Measurements from ENCODE around the gene OGG1. TPM values are rescaled to one million over a fixed set of nuclear protein-coding genes. Genes with fewer than 3 reads are reported as not detected.
A peak's percentile ranks its signal among the peaks of the same experiment; 100 is the strongest.

The OGG1 gene
- polyA plus RNA-seq, 2 donors, result 7.7 to 9.0 TPM

DNA sequence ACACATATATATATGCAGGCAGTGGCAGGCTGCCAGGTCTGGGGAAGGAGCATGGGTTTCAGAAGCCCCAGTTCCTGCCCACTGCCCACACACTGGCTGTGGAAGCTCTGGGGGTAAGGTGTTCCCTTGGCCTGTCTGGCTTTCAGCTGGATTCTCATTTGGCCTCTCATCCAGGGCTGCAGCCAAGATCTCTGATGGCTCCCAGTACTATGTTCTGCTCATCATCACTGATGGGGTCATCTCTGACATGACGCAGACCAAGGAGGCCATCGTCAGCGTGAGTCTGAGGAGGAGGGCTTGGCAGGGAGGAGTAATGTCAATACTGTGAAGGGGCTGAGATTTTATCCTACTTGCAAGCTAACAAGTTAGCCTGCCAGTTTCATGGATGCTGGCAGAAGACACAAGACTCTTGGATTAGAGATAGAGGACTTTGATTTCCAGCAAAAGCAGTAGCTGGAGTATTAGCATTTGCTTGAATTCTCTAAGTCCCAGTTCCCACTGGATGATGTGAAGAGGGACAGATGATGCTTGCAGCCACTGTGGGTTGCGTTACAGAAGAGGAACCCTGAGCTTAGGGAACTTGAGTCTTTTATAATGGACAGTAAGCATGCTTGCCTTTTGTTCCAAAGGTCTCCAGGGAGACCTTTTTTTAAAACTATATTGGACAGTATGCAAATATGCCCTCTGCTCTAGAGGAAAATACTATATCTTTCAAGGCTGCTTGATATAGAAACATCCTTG, 23.8 kb upstream of the OGG1 start:
- H3K27me3 ChIP-seq (ENCODE audit: control insufficient read depth in 1 of 2, insufficient read depth in 2 of 2, low read length in 2 of 2), result no peaks in the 10 kb centered on the region
- whole genome bisulfite sequencing, 2 donors, result 89% methylated on average over 4 of the region's 4 CpGs
- no peaks in the 10 kb centered on the region for H3K36me3 ChIP-seq (ENCODE audit: control insufficient read depth in 2 of 2, insufficient read depth in 2 of 2, low read length in 1 of 2)
- no peak overlapping the region for H3K4me3 ChIP-seq (ENCODE audit: low read depth in 1 of 2, low read length in 2 of 2)
- no peak overlapping the region for H3K27ac ChIP-seq (ENCODE audit: low read depth in 2 of 2, low read length in 1 of 2)
- no peaks in the 10 kb centered on the region for H3K4me1 ChIP-seq (ENCODE audit: control insufficient read depth in 2 of 2, insufficient read depth in 2 of 2, low read length in 1 of 2)
- H3K9me3 ChIP-seq (ENCODE audit: control insufficient read depth in 2 of 2, insufficient read depth in 1 of 2, low read depth in 1 of 2, low read length in 1 of 2), result no peaks in the 10 kb centered on the region

DNA sequence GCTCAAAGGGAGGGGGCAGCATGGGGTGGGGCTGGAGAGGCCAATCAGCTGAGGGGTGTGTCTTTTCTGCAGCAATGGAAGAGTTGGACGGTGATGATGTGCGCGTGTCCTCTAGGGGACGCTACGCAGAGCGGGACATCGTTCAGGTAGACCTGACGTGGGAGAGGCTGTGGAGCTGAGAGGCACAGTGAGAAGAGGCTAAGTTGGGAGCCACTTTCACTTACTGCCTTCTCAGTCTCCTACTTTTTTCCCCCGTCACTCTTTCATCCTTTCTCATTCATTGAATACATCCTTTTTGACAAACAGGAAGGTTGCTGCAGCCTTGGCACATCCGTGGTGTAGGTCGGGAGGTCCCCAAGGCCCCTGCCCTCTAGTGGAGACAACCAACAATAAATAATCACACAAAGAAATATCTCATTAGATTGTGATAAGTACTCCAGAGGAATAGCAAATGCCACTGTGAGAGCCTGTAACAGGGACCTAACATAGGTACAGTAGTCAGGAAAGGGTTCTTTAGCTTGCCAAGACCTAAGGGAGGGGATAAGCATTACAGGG, 22.6 kb upstream of the OGG1 start:
- Histone ChIP-seq H3K9me3 (ENCODE audit: control insufficient read depth in 2 of 2, insufficient read depth in 1 of 2, low read depth in 1 of 2, low read length in 1 of 2) (no peaks in the 10 kb centered on the region), H3K4me1 (ENCODE audit: control insufficient read depth in 2 of 2, insufficient read depth in 2 of 2, low read length in 1 of 2) (no peaks in the 10 kb centered on the region), H3K27ac (ENCODE audit: low read depth in 2 of 2, low read length in 1 of 2) (no peak overlapping the region), H3K36me3 (ENCODE audit: control insufficient read depth in 2 of 2, insufficient read depth in 2 of 2, low read length in 1 of 2) (no peaks in the 10 kb centered on the region), H3K4me3 (ENCODE audit: low read depth in 1 of 2, low read length in 2 of 2) (no peak overlapping the region), H3K27me3 (ENCODE audit: control insufficient read depth in 1 of 2, insufficient read depth in 2 of 2, low read length in 2 of 2) (no peaks in the 10 kb centered on the region)
- 9 to 16% methylated on average over 11 of the region's 11 CpGs for WGBS, 2 donors

DNA sequence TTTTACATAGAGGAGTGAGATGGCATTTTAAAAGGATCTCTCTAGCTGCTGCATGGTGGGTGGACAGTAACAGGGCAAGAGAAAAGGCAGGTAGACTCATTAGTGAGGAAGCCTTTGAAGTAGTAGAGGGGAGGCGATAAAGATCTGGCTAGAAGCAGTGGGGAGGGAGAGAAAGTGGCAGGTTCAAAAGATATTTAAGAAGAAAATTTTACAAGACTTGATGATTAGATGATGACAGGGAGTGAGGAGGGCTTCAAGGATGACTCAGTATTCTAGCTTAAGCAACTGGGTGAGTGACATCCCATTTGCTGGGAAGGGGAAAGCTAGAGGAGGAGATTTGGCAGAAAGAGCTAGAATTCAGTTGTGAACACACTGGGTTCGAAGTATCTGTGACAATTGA, 22.0 kb upstream of the OGG1 start:
- Histone ChIP-seq H3K27ac (ENCODE audit: low read depth in 2 of 2, low read length in 1 of 2) (no peak overlapping the region), H3K36me3 (ENCODE audit: control insufficient read depth in 2 of 2, insufficient read depth in 2 of 2, low read length in 1 of 2) (no peaks in the 10 kb centered on the region), H3K27me3 (ENCODE audit: control insufficient read depth in 1 of 2, insufficient read depth in 2 of 2, low read length in 2 of 2) (no peaks in the 10 kb centered on the region), H3K4me1 (ENCODE audit: control insufficient read depth in 2 of 2, insufficient read depth in 2 of 2, low read length in 1 of 2) (peaks cover 0 to 4% of the 10 kb centered on the region in 2 donors), H3K4me3 (ENCODE audit: low read depth in 1 of 2, low read length in 2 of 2) (no peak overlapping the region), H3K9me3 (ENCODE audit: control insufficient read depth in 2 of 2, insufficient read depth in 1 of 2, low read depth in 1 of 2, low read length in 1 of 2) (no peaks in the 10 kb centered on the region)
- 95% methylated on average over 2 of the region's 2 CpGs for WGBS, 2 donors

DNA sequence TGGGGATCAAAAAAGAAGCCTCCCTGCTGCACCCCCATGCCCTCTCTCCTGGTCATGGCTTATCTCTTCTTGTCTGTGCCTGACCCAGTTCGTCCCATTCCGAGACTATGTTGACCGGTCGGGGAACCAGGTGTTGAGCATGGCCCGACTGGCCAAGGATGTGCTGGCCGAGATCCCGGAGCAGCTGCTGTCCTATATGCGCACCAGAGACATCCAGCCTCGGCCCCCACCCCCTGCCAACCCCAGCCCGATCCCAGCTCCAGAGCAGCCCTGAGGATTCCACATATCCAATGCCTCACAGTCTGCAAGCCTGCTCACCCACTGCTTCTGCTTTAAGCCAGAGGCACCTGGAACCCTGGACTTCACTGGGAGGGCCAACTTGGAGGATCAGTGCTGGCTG, 20.3 kb upstream of the OGG1 start:
- no peaks in the 10 kb centered on the region for H3K9me3 ChIP-seq (ENCODE audit: control insufficient read depth in 2 of 2, insufficient read depth in 1 of 2, low read depth in 1 of 2, low read length in 1 of 2)
- H3K4me3 ChIP-seq (ENCODE audit: low read depth in 1 of 2, low read length in 2 of 2), result no peak overlapping the region
- no peak overlapping the region for H3K27ac ChIP-seq (ENCODE audit: low read depth in 2 of 2, low read length in 1 of 2)
- H3K36me3 ChIP-seq (ENCODE audit: control insufficient read depth in 2 of 2, insufficient read depth in 2 of 2, low read length in 1 of 2), result peaks cover 0 to 3% of the 10 kb centered on the region in 2 donors
- peaks cover 0 to 10% of the 10 kb centered on the region in 2 donors for H3K4me1 ChIP-seq (ENCODE audit: control insufficient read depth in 2 of 2, insufficient read depth in 2 of 2, low read length in 1 of 2)
- H3K27me3 ChIP-seq (ENCODE audit: control insufficient read depth in 1 of 2, insufficient read depth in 2 of 2, low read length in 2 of 2), result no peaks in the 10 kb centered on the region
- WGBS, 2 donors, result 92 to 93% methylated on average over 9 to 10 of the region's 10 CpGs

DNA sequence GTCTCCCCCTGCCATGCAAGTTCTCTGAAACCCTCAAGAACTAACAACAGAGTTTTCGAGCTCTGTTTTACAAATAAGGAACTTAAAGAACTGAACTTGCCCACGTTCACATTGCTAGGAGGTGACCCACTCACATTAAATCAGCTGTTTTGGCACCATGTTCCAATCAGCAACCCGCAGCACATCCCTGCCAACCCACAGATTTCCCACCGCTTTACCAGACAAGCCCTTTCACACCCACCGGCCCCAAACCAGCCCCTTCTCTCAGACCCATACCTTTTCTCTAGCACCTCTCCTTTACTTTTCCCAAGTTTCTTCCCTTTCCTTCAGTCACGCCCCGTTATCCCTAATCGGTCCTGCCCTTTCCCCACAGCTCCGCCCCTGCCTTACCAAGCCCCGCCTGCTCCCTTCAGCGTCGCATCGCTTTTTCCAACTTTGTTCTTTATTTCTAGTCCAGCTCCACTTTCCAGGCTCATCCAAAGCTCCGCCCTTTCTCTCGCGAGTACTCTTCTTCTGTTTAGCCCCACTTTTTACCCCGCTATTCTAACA, 19.0 kb upstream of the OGG1 start:
- Histone ChIP-seq H3K36me3 (ENCODE audit: control insufficient read depth in 2 of 2, insufficient read depth in 2 of 2, low read length in 1 of 2) (peaks cover 0 to 5% of the 10 kb centered on the region in 2 donors), H3K27ac (ENCODE audit: low read depth in 2 of 2, low read length in 1 of 2) (peak overlapping the region; percentile 75 to 87), H3K4me1 (ENCODE audit: control insufficient read depth in 2 of 2, insufficient read depth in 2 of 2, low read length in 1 of 2) (peaks cover 0 to 13% of the 10 kb centered on the region in 2 donors), H3K9me3 (ENCODE audit: control insufficient read depth in 2 of 2, insufficient read depth in 1 of 2, low read depth in 1 of 2, low read length in 1 of 2) (no peaks in the 10 kb centered on the region), H3K27me3 (ENCODE audit: control insufficient read depth in 1 of 2, insufficient read depth in 2 of 2, low read length in 2 of 2) (no peaks in the 10 kb centered on the region), H3K4me3 (ENCODE audit: low read depth in 1 of 2, low read length in 2 of 2) (peak overlapping the region; percentile 48 to 56)
- WGBS, 2 donors, result 1 to 2% methylated on average over 16 of the region's 17 CpGs

DNA sequence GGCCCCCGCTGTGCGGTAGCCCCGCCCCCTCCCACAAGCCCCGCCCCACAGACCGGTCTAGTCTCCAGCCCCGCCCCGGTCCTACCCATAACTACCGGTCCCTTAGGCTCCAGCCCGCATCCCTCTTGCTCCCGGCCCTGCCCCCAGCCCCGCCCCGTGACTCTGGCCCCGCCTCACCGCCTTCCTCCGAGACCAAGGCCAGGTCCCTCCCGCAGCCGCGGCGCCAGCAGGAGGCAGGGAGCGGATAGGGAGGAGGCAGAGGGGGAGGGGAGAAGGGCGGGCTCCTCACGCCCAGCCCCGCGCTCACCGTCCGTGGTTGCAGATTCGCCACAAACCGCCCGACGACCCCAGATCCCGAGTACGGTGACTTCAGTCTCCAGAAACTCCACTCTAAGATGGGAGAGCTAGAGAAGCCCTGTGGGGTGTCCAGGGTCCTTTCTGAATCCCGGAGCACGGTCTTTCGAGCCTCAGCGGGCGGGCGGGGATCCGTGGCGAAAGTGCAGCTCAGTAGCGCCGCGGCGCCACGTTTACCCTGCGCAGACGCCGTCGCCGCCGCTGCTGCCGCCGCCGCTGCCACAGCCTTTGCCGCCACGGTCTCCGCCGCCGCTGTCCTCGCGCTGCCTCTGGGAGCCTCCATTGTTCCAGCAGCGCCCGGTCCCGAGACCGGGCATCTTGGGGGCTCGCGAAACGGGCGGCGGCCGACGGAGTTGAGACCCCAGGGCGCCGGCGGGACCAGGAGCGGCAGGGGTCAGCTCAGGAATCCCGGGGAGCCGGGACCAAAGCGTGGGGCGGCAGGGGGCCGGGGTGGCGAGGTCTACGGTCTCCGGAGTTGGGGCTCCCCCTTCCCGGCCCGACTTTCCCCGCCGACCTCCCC, 18.3 kb upstream of the OGG1 start, which contains the start of gene BRPF1:
BRPF1 (plus strand) TSS at position 530 of the 874 bp plus-strand sequence. CDS start 2,406 bp downstream, outside the sequence.
- H3K4me3 ChIP-seq (ENCODE audit: low read depth in 1 of 2, low read length in 2 of 2), result peak within 1 kb of the TSS; percentile 93 to 96
- WGBS, 2 donors, result 0 to 1% methylated on average over 83 to 88 of the region's 88 CpGs

DNA sequence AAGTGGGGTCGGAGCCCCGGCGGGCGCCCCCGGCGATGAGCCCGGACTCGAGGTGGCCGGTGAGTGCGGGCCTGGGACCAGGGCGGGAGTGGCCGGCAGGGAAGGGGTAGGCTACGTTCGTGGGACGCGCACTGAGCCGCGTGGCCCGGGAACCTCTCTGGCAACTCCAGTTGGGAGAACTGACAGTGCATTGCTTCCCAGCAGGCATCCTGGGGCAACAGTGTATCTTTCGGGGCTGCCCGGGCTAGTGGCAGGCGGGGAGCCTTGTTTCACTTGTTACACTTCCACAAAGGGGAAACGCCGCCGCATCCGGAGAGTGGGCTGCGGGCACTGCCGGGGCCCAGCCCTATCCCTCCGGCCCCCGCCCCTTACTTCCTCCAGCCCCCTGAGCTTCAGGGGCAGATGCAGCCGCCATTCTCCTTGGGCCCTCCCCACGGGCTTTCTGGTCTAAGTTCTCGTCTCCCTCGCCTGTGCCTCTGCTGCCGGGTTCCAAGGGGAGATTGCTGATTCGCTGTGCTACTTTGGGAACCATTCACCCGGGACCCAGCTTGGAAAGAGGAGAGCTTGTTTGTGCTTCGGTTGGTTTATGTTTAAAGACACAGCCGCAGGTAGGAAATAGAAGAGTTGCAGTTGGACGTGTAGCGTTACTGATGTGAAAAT, 17.5 kb upstream of the OGG1 start:
- 1% methylated on average over 36 to 41 of the region's 41 CpGs for WGBS, 2 donors
- peak overlapping the region; percentile 95 to 98 for H3K27ac ChIP-seq (ENCODE audit: low read depth in 2 of 2, low read length in 1 of 2)
- peaks cover 0 to 13% of the 10 kb centered on the region in 2 donors for H3K4me1 ChIP-seq (ENCODE audit: control insufficient read depth in 2 of 2, insufficient read depth in 2 of 2, low read length in 1 of 2)

More for the DNA sequence above, 18.3 kb upstream of the OGG1 start, which contains the start of gene BRPF1:
- Histone ChIP-seq H3K9me3 (ENCODE audit: control insufficient read depth in 2 of 2, insufficient read depth in 1 of 2, low read depth in 1 of 2, low read length in 1 of 2) (no peaks in the 10 kb centered on the region), H3K27me3 (ENCODE audit: control insufficient read depth in 1 of 2, insufficient read depth in 2 of 2, low read length in 2 of 2) (no peaks in the 10 kb centered on the region), H3K36me3 (ENCODE audit: control insufficient read depth in 2 of 2, insufficient read depth in 2 of 2, low read length in 1 of 2) (peaks cover 4 to 5% of the 10 kb centered on the region in 2 donors), H3K4me1 (ENCODE audit: control insufficient read depth in 2 of 2, insufficient read depth in 2 of 2, low read length in 1 of 2) (peaks cover 0 to 13% of the 10 kb centered on the region in 2 donors), H3K27ac (ENCODE audit: low read depth in 2 of 2, low read length in 1 of 2) (peak within 1 kb of the TSS; percentile 95 to 98)

DNA sequence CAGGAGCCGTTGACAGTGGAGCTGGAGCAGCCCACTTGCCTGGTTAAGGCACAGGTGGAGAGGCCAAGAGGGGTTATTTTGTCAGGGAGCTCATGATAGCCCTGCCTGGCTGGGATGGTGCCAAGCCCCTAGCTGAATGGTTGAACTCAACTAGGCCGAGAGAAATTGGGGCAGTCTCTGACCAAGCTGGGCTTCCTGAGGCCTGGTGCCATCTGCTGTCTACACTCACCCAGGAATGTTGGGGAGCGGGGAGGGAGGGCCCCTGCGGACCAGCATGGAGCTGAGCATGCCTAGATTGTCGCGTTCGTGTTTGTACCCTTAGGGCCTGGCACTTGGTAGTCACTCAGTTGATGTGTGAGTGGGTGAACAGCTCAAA, 17.0 kb upstream of the OGG1 start:
- H3K27me3 ChIP-seq (ENCODE audit: control insufficient read depth in 1 of 2, insufficient read depth in 2 of 2, low read length in 2 of 2), result no peaks in the 10 kb centered on the region
- 27% methylated on average over 7 of the region's 7 CpGs for WGBS, 2 donors
- peaks cover 6 to 10% of the 10 kb centered on the region in 2 donors for H3K36me3 ChIP-seq (ENCODE audit: control insufficient read depth in 2 of 2, insufficient read depth in 2 of 2, low read length in 1 of 2)
- peaks cover 0 to 13% of the 10 kb centered on the region in 2 donors for H3K4me1 ChIP-seq (ENCODE audit: control insufficient read depth in 2 of 2, insufficient read depth in 2 of 2, low read length in 1 of 2)
- peak overlapping the region; percentile 93 to 96 for H3K4me3 ChIP-seq (ENCODE audit: low read depth in 1 of 2, low read length in 2 of 2)
- peak overlapping the region; percentile 48 to 95 for H3K27ac ChIP-seq (ENCODE audit: low read depth in 2 of 2, low read length in 1 of 2)
- no peaks in the 10 kb centered on the region for H3K9me3 ChIP-seq (ENCODE audit: control insufficient read depth in 2 of 2, insufficient read depth in 1 of 2, low read depth in 1 of 2, low read length in 1 of 2)

More for the DNA sequence above, 17.5 kb upstream of the OGG1 start:
- Histone ChIP-seq H3K4me3 (ENCODE audit: low read depth in 1 of 2, low read length in 2 of 2) (peak overlapping the region; percentile 93 to 96), H3K36me3 (ENCODE audit: control insufficient read depth in 2 of 2, insufficient read depth in 2 of 2, low read length in 1 of 2) (peaks cover 6 to 10% of the 10 kb centered on the region in 2 donors), H3K27me3 (ENCODE audit: control insufficient read depth in 1 of 2, insufficient read depth in 2 of 2, low read length in 2 of 2) (no peaks in the 10 kb centered on the region), H3K9me3 (ENCODE audit: control insufficient read depth in 2 of 2, insufficient read depth in 1 of 2, low read depth in 1 of 2, low read length in 1 of 2) (no peaks in the 10 kb centered on the region)

DNA sequence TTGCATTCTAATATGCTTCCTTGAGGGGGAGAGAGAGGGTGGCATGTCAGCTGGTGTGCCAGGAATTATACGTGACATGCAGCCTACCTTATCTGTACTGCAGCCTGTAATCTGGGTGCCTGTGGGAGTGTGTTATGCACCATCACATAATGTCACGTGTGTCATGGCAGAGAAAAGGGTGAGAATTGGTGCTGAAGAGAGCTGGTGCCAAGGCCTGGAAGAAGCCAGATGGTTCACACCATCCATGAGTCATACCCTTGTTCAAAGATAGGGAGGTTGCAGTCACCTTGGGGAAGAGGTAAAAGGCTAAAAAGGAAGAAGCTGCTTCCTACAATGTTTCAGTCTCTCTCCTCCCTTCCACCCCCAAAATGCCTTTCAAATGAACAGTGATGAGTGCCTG, 12.9 kb upstream of the OGG1 start:
- H3K27me3 ChIP-seq (ENCODE audit: control insufficient read depth in 1 of 2, insufficient read depth in 2 of 2, low read length in 2 of 2), result no peaks in the 10 kb centered on the region
- H3K27ac ChIP-seq (ENCODE audit: low read depth in 2 of 2, low read length in 1 of 2), result no peak overlapping the region
- no peaks in the 10 kb centered on the region for H3K9me3 ChIP-seq (ENCODE audit: control insufficient read depth in 2 of 2, insufficient read depth in 1 of 2, low read depth in 1 of 2, low read length in 1 of 2)
- 63 to 66% methylated on average over 2 of the region's 2 CpGs for WGBS, 2 donors
- H3K4me3 ChIP-seq (ENCODE audit: low read depth in 1 of 2, low read length in 2 of 2), result no peak overlapping the region
- peaks cover 0 to 15% of the 10 kb centered on the region in 2 donors for H3K4me1 ChIP-seq (ENCODE audit: control insufficient read depth in 2 of 2, insufficient read depth in 2 of 2, low read length in 1 of 2)
- H3K36me3 ChIP-seq (ENCODE audit: control insufficient read depth in 2 of 2, insufficient read depth in 2 of 2, low read length in 1 of 2), result peaks cover 20 to 36% of the 10 kb centered on the region in 2 donors
